Natural killer cell (primary cell): ENCODE measurements around the gene CTSZ. TPM values are rescaled to one million over a fixed set of nuclear protein-coding genes. Genes with fewer than 3 reads are reported as not detected.
"Not testable (repeated sequence)": the region's sequence is repeated elsewhere in the genome, so short reads cannot be mapped to it uniquely, and the experiment has no call there.

Experiments used
- ATAC-seq, 3 donors: fragments of 150-1000 bp in 2 of 3; fragments of 200-7000 bp in 1 of 3; cut with Tn5 transposase; 1 replicate in 1 of 3; 2 replicates in 2 of 3; pipeline ENCODE4 v1.10.0; 2021; ENCODE audit warnings: mild to moderate bottlenecking in 2 of 3, moderate library complexity in 2 of 3
- DNase-seq, 2 donors: peaks; one replicate each; pipeline versions ENCODE4 v3.0.0 to v3.0.0-alpha.2; 2013 to 2021; ENCODE audit warnings: mixed read lengths in 1 of 2
- H3K27ac ChIP-seq: one replicate; pipeline ENCODE4 v1.5.1; 2013; ENCODE audit warnings: mild to moderate bottlenecking, low read length
- H3K27me3 ChIP-seq: one replicate; pipeline ENCODE4 v1.6.1; 2013; ENCODE audit warnings: low read length; ENCODE audit not compliant: control insufficient read depth, insufficient read depth
- H3K36me3 ChIP-seq: one replicate; pipeline ENCODE4 v1.6.1; 2013; ENCODE audit warnings: low read length; ENCODE audit not compliant: control insufficient read depth, insufficient read depth
- H3K4me1 ChIP-seq: one replicate; pipeline ENCODE4 v1.6.1; 2013; ENCODE audit warnings: low read length; ENCODE audit not compliant: control insufficient read depth, insufficient read depth
- H3K4me3 ChIP-seq: one replicate; pipeline ENCODE4 v1.5.1; 2013; ENCODE audit warnings: low read length
- H3K9me3 ChIP-seq: one replicate; pipeline ENCODE4 v1.6.1; 2013; ENCODE audit warnings: low read length; ENCODE audit not compliant: control insufficient read depth, insufficient read depth
- H3K27ac Mint-ChIP-seq, 2 donors: one replicate each; pipeline ENCODE4 v1.8.0; 2022; ENCODE audit warnings: mild to moderate bottlenecking in 2 of 2, mixed read lengths in 2 of 2, moderate library complexity in 1 of 2
- H3K27me3 Mint-ChIP-seq, 2 donors: one replicate each; pipeline ENCODE4 v1.8.0; 2022; ENCODE audit warnings: low read depth in 2 of 2, mixed read lengths in 2 of 2
- H3K36me3 Mint-ChIP-seq: one replicate; pipeline ENCODE4 v1.8.0; 2022; ENCODE audit warnings: mixed read lengths
- H3K4me1 Mint-ChIP-seq, 2 donors: one replicate each; pipeline ENCODE4 v1.8.0; 2022; ENCODE audit warnings: mixed read lengths in 2 of 2
- H3K4me3 Mint-ChIP-seq: one replicate; pipeline ENCODE4 v1.8.0; 2022; ENCODE audit warnings: mild to moderate bottlenecking, moderate library complexity, mixed read lengths
- H3K9me3 Mint-ChIP-seq, 2 donors: one replicate each; pipeline ENCODE4 v1.8.0; 2022; ENCODE audit warnings: mixed read lengths in 2 of 2
- CTCF ChIP-seq: fragments of 200-600 bp; IDR thresholded peaks from one replicate; pipeline ENCODE4 v1.8.0; 2022; ENCODE audit warnings: antibody characterized with exemption
- WGBS: methylation state at CpG from one replicate; pipeline ENCODE4 v1.1.7; 2013; ENCODE audit warnings: missing lambda C conversion rate; ENCODE audit not compliant: insufficient coverage; 5-methylcytosine and 5-hydroxymethylcytosine counted together
- intact Hi-C: fragments of 100-400 bp; cut with micrococcal nuclease; formaldehyde crosslinking; loops from one replicate; pipeline ENCODE4 v1.14.2; 2022
- total RNA-seq, 4 donors: library from RNA; stranded (reverse); fragments of 120-200 nt in 1 of 4; gene quantifications; one replicate each; pipeline versions ENCODE4 v1.2.3 to v1.2.4, GENCODE V29; 2013 to 2022

The CTSZ gene
- total RNA-seq, 3 donors from 2014 or later (not counting 1 experiment from before 2014, with no cell fraction given), result 30.5 to 52.5 (median 42.3) TPM

- H3K9me3 ChIP-seq, result no peaks in the 10 kb centered on the region
- Mint-ChIP-seq H3K27ac (no peak overlapping the region), H3K4me1 (peaks cover 27 to 29% of the 10 kb centered on the region in 2 donors), H3K36me3 (peaks cover 25% of the 10 kb centered on the region), H3K4me3 (no peak overlapping the region), H3K9me3 (no peaks in the 10 kb centered on the region), H3K27me3 (no peaks in the 10 kb centered on the region)
- DNase-seq (no peak), ATAC-seq (no peak)
- H3K36me3 ChIP-seq, result peaks cover 52% of the 10 kb centered on the region
- H3K4me1 ChIP-seq, result peaks cover 26% of the 10 kb centered on the region
- H3K27ac ChIP-seq, result no peak overlapping the region
- no peaks in the 10 kb centered on the region for H3K27me3 ChIP-seq
- TF ChIP-seq CTCF, result no peak
- intact Hi-C loops, result no loop called here
- WGBS, result 89% methylated on average over 9 of the region's 9 CpGs
- no peak overlapping the region for H3K4me3 ChIP-seq
Measured at GRCh38 chr20:58986286-58986967, 20.6 kb downstream of the CTSZ start.

- Histone ChIP-seq H3K4me3 (no peak overlapping the region), H3K27me3 (no peaks in the 10 kb centered on the region), H3K9me3 (no peaks in the 10 kb centered on the region), H3K27ac (no peak overlapping the region), H3K4me1 (peaks cover 29% of the 10 kb centered on the region), H3K36me3 (peaks cover 44% of the 10 kb centered on the region)
- DNase-seq (no peak), ATAC-seq (no peak)
- no peak overlapping the region for H3K4me3 Mint-ChIP-seq
- no peak overlapping the region for H3K27ac Mint-ChIP-seq
- intact Hi-C loops, result no loop called here
- H3K4me1 Mint-ChIP-seq, result peaks cover 27 to 29% of the 10 kb centered on the region in 2 donors
- TF ChIP-seq CTCF, result no peak
- no peaks in the 10 kb centered on the region for H3K27me3 Mint-ChIP-seq
- H3K36me3 Mint-ChIP-seq, result peaks cover 23% of the 10 kb centered on the region
- no peaks in the 10 kb centered on the region for H3K9me3 Mint-ChIP-seq
- 93% methylated on average over 4 of the region's 5 CpGs for WGBS
Measured at GRCh38 chr20:58985656-58986055, 21.4 kb downstream of the CTSZ start.

GRCh38 chr20:58984691-58985090 lies 22.4 kb downstream of the CTSZ start:
- H3K4me1 Mint-ChIP-seq, result peaks cover 27 to 29% of the 10 kb centered on the region in 2 donors
- ATAC-seq, result no peak
- intact Hi-C loops, result loop anchor here (5.0 kb wide), 2 partner anchors 77 to 677 kb away; partner anchors contain the start of gene RAB22A

GRCh38 chr20:58983115-58983468 lies 24.0 kb downstream of the CTSZ start:
- Mint-ChIP-seq H3K4me1 (peaks cover 27 to 29% of the 10 kb centered on the region in 2 donors), H3K36me3 (peaks cover 16% of the 10 kb centered on the region), H3K4me3 (peak overlapping the region; percentile 77), H3K27ac (peak overlapping the region; percentile 70 to 87)
- not testable (repeated sequence) for ATAC-seq, H3K9me3 Mint-ChIP-seq, H3K4me3 ChIP-seq, DNase-seq, H3K9me3 ChIP-seq, H3K27me3 Mint-ChIP-seq, H3K27me3 ChIP-seq
- Histone ChIP-seq H3K4me1 (peaks cover 33% of the 10 kb centered on the region), H3K36me3 (peaks cover 20% of the 10 kb centered on the region), H3K27ac (peak overlapping the region; percentile 56)
- WGBS, result 80% methylated on average over 12 of the region's 12 CpGs
- intact Hi-C loops, result loop anchor here (5.0 kb wide), 2 partner anchors 76 to 676 kb away; partner anchors contain the start of gene RAB22A

More at GRCh38 chr20:58984691-58985090, 22.4 kb downstream of the CTSZ start:
- no peaks in the 10 kb centered on the region for H3K27me3 Mint-ChIP-seq
- Histone ChIP-seq H3K4me1 (peaks cover 33% of the 10 kb centered on the region), H3K27ac (no peak overlapping the region), H3K27me3 (no peaks in the 10 kb centered on the region), H3K4me3 (no peak overlapping the region), H3K36me3 (peaks cover 36% of the 10 kb centered on the region), H3K9me3 (no peaks in the 10 kb centered on the region)
- no peak overlapping the region for H3K4me3 Mint-ChIP-seq
- no peak for DNase-seq
- H3K9me3 Mint-ChIP-seq, result no peaks in the 10 kb centered on the region
- H3K36me3 Mint-ChIP-seq, result peaks cover 23% of the 10 kb centered on the region
- TF ChIP-seq CTCF, result no peak
- H3K27ac Mint-ChIP-seq, result peak overlapping the region in 1 of 2 donors; percentile 41
- 95% methylated on average over 6 of the region's 6 CpGs for WGBS
